Activated CD4-positive, alpha-beta T cell treated with anti-CD3 and anti-CD28 coated beads, Interleukin-2, Interleukin-6, amounts not matched to agents 100 ng/mL and 50 ng/mL, durations not matched to agents 16 hours and 8 hours (primary cell): Measurements from ENCODE around the gene RAP1B.
"Not testable (repeated sequence)": the region's sequence is repeated elsewhere in the genome, so short reads cannot be mapped to it uniquely, and the experiment has no call there.

ENCODE experiments used
- DNase-seq: peaks from one replicate; pipeline ENCODE4 v3.0.0-alpha.2; 2020

The RAP1B gene

GRCh38 chr12:68612697-68613096 lies 2.0 kb downstream of the RAP1B start:
- peak; percentile 27 for DNase-seq

GRCh38 chr12:68613209-68613904 lies 2.7 kb downstream of the RAP1B start:
- DNase-seq: peak; percentile 36

- peak; percentile 53 for DNase-seq
Measured at GRCh38 chr12:68614105-68614679, 3.5 kb downstream of the RAP1B start.

- no peak for DNase-seq
Measured at GRCh38 chr12:68614769-68615168, 4.1 kb downstream of the RAP1B start.

GRCh38 chr12:68617160-68617926 lies 6.6 kb downstream of the RAP1B start:
- DNase-seq: no peak

GRCh38 chr12:68619541-68619940 lies 8.8 kb downstream of the RAP1B start:
- no peak for DNase-seq

- no peak for DNase-seq
Measured at GRCh38 chr12:68620519-68621471, 10.1 kb downstream of the RAP1B start.

GRCh38 chr12:68621472-68622081 lies 10.9 kb downstream of the RAP1B start:
- no peak for DNase-seq

- DNase-seq: no peak
Measured at GRCh38 chr12:68622250-68622649, 11.6 kb downstream of the RAP1B start.

GRCh38 chr12:68623059-68623458 lies 12.4 kb downstream of the RAP1B start:
- DNase-seq: no peak

- no peak for DNase-seq
Measured at GRCh38 chr12:68623984-68624383, 13.3 kb downstream of the RAP1B start.

- no peak for DNase-seq
Measured at GRCh38 chr12:68624933-68625332, 14.2 kb downstream of the RAP1B start.

- no peak for DNase-seq
Measured at GRCh38 chr12:68627673-68628319, 17.1 kb downstream of the RAP1B start.

- DNase-seq: no peak
Measured at GRCh38 chr12:68628698-68629097, 18.0 kb downstream of the RAP1B start.

GRCh38 chr12:68630050-68630449 lies 19.4 kb downstream of the RAP1B start:
- DNase-seq: no peak

- DNase-seq: no peak
Measured at GRCh38 chr12:68630598-68630997, 19.9 kb downstream of the RAP1B start.

- no peak for DNase-seq
Measured at GRCh38 chr12:68631227-68631626, 20.5 kb downstream of the RAP1B start.

GRCh38 chr12:68632486-68632885 lies 21.8 kb downstream of the RAP1B start:
- DNase-seq: no peak

- no peak for DNase-seq
Measured at GRCh38 chr12:68633614-68634558, 23.2 kb downstream of the RAP1B start.

- DNase-seq: no peak
Measured at GRCh38 chr12:68636268-68636667, 25.6 kb downstream of the RAP1B start.

- not testable (repeated sequence) for DNase-seq
Measured at GRCh38 chr12:68637439-68637838, 26.7 kb downstream of the RAP1B start.
